ENCODE data around the gene AP5Z1.
"Not testable (repeated sequence)": the region's sequence is repeated elsewhere in the genome, so short reads cannot be mapped to it uniquely, and the experiment has no call there.

Gene AP5Z1

DNA sequence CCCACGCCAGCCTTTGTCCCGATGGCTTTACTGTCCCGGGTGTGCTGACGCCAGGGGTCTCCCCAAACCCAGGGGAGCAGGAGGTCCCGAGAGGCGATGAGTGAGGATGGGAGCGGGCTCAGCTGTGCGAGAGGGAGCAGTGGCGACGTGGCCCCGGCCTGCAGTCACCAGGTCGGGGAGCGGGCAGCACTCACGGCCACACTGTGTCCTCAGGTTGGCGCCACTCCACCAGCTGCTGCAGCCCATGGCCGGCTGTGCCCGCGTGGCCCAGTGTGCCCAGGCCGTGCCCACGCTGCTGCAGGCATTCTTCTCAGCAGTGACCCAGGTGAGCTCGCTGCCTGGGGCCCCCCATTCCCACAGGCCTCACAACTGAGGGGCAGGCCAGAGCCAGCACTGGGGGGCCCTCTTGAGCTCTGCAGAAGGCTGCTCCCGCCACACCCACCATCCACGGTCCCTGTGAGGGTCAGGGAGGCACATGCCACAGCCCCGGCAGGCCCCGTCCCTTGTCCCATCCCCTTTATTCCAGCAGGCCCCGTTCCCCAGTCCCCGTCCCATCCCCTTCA is 13.3 kb downstream of the AP5Z1 start:
- no peak for DNase-seq (ENCODE audit: low read depth in 2 of 2)

DNA sequence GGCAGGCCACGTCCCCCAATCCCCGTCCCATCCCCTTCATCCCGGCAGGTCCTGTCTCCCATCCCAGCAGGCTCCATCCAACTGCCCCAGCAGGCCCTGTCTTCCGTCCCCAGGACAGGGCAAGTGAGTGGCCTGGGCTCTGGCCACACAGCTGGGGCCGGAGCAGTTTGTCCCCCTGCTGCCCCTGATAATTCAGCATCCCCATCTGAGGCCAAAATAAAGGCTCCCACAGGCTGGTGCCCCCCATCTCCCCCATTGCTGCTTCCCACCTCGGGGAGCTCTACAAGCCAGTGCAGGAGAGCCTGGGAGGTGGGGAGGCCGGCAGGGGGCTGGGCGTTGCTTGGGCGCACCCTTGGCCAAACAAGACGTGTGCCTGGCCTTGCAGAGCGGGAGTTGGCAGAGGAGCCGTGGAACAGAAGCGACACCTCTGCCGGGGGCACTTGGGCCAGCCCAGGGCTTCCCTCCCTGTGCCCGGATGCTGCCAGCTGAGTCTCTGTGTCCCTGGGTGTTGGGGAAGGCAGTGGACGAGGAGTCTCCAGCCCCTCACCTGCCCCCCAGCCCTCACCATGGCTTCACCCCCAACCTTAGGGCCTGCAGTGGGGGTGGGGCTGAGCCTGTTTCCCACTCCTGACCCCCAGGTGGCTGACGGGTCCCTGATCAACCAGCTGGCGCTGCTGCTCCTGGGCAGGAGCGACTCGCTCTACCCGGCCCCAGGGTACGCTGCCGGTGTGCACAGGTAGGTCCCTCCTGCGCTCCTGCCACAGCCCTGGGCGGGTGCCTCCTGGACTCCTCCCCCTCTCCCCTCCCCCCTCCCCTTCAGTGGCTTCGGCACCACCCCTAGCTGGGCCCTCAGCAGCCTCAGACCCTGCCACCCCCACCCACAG is 14.0 kb downstream of the AP5Z1 start:
- DNase-seq (ENCODE audit: low read depth in 2 of 2) = no peak

DNA sequence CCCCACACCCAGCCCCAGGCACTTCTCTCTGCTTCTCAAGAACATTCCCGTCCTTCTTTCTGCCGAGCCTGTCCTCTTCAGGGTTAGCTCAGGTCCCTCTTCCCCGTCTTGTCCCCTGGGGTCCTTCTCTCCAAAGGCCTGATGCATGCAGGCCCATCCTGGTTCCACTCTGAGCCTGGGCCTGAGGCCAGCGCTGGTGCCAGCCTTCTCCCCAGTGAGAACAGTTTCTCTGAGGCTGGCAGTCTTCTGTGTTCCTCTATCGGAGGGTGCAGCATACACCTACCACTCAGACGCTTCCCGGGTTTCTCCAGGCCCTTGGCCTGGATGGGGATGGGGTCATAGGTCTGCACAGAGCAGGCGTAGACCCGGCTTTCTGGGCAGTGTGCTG is 14.6 kb downstream of the AP5Z1 start:
- no peak for DNase-seq (ENCODE audit: low read depth in 2 of 2)

DNA sequence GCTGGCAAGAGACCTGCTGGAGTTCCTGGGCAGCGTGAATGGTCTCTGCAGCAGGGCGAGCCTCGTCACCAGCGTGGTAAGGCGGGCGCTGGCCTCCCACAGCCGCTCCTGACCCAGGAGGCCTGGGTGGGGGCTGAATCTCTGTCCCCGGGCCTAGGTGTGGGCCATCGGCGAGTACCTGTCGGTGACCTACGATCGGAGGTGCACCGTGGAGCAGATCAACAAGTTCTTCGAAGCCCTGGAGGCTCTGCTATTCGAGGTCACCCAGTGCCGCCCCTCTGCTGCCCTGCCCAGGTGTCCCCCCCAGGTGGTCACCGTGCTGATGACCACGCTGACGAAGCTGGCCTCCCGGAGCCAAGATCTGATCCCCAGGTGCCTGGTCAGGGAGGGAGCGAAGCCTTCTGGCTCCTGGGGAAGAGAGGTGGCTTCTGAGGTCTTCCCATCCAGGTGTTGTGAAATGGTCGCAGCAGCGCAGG is 15.1 kb downstream of the AP5Z1 start:
- no peak for DNase-seq (ENCODE audit: low read depth in 2 of 2)

DNA sequence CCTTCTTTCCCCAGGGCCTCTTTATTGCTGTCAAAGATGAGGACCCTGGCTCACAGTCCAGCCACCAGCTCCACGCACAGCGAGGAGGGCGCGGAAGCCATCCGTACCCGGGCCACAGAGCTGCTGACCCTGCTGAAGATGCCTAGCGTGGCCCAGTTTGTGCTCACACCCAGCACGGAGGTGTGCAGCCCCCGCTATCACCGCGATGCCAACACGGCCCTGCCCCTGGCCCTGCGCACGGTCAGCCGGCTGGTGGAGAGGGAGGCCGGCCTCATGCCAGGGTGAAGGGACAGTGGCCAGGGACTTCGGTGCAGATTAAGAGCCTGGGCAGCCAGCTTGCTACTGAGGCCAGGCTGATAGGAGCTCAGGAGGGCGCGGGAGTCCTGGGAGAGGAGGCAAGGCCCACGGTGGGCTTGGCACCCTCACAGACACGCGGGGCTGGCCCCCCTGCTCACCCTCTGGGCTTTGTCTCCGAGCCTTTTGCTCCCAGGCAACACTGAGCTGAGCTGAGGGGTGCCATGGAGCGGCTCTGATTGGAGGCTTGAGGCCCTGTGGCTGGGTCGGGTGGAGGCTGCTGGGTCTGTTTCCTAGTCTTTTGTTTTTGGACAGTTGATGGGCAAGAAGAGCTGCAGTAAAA is 15.8 kb downstream of the AP5Z1 start:
- no peak for DNase-seq (ENCODE audit: low read depth in 2 of 2)

DNA sequence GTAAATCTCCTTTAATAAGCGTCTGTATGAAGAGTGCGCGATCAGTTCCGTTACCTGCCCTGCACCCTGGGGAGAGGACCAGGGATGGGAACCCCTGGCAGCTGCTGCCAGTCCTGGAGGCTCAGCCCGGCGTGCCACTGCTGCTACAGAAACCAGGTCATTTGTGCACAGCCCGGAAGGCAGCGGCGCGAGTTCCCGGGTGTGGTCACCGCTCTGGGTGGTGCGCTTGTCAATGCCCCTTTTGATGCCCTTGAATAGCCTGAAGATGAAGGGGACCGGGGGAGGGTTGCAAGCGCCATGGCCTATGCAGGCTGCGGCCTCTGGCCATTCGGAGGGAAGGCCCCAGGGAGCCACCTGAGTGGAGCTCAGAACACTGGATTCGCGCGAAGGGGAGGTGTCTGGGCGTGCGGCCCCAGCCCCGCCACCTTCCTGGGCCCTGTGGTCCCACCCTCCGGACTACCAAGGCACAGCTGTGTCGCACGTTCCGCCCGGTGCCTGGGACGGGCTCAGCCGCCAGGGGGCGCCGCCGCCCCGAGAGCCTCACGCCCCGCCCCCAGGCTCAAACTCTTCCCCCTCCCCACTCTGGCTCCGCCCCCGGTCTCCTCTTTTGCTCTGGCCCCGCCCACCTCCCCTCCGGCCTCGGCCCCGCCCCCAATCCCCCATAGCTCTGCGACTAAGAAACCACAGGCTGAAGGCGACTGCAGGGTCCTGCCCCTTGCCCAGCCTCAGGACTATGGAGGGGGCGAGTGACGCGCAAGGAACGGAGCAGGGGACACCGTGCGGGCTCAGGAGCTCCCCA is 16.5 kb downstream of the AP5Z1 start:
- peak; percentile 66 to 70 for DNase-seq (ENCODE audit: low read depth in 2 of 2)

DNA sequence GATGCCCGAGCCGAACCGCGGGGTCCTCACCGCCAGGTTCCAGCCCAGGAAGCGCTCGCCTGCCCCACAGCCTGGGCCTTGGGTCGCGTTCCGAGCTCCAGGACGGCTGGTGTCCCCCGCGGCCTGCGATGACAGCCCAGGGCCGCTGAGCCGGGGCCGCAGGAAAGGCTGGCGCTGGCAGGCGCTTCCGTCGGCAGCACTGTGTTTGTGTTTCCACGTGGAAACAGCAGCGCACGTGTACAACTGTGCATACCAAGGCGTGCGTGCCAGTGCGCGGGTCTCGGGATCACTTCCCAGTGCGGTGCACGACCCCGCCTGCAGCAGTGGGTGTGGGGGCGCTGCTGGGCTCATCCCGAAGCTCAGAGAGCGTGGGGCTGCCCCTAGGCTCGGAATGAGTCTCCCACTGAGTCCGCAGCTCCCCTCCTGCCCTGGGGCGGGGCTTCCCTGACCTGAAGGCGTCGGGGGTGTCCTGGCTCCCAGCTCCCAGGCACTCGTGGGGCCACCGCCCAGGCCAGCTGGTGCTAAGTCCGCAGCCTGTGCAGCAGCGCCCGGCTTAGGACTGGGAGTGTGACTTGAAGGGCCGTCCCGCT is 17.2 kb downstream of the AP5Z1 start:
- DNase-seq (ENCODE audit: low read depth in 2 of 2) = no peak

DNA sequence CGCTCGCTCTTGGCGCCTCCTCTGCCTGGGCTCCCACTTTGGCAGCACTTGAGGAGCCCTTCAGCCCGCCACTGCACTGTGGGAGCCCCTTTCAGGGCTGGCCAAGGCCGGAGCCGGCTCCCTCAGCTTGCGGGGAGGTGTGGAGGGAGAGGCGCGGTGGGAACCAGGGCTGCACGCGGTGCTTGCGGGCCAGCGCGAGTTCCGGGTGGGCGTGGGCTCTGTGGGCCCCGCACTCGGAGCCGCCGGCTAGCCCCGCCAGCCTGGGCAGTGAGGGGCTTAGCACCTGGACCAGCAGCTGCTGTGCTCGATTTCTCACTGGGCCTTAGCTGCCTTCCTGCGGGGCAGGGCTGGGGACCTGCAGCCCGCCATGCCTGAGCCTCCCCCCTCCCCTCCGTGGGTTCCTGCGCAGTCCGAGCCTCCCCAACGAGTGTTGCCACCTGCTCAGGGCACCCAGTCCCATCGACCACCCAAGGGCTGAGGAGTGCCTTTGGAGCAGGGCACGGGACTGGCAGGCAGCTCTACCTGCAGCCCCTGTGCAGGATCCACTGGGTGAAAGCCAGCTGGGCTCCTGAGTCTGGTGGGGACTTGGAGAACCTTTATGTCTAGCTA is 18.1 kb downstream of the AP5Z1 start:
- DNase-seq (ENCODE audit: low read depth in 2 of 2) = not testable (repeated sequence)

DNA sequence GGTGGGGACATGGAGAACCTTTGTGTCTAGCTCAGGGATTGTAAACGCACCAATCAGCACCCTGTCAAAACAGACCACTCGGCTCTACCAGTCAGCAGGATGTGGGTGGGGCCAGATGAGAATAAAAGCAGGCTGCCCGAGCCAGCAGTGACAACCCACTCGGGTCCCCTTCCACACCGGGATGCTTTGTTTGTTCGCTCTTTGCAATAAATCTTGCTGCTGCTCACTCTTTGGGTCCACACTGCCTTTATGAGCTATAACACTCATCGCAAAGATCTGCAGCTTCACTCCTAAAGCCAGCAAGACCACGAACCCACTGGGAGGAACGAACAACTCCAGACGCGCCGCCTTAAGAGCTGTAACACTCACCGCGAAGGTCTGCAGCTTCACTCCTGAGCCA is 18.7 kb downstream of the AP5Z1 start:
- not testable (repeated sequence) for DNase-seq (ENCODE audit: low read depth in 2 of 2)

DNA sequence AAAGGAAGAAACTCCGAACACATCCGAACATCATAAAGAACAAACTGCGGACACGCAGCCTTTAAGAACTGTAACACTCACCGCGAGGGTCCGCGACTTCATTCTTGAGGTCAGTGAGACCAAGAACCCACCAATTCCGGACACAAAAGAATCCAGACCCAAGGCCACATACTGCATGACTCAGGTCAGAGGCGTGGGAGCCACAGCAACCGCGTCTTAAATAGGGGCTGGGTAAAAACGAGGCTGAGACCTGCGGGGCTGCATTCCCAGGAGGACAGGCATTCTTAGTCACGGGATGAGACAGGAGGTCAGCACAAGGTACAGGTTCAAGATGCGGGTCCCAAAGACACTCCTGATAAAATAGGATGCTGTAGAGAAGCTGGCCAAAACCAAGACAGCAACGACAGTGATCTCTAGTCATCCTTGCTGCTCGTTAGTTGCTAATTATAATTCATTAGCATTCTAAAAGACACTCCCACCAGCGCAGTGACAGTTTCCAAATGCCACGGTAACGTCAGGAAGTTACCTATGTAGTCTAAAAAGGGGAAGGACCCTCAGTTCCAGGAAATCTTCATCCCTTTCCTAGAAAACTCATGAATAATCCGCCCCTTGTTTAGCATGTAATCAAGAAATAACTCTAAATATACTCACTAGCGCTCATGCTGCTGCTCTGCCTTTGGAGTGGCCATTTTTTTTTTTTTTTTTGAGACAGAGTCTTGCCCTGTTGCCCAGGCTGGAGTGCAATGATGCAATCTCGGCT is 19.3 kb downstream of the AP5Z1 start:
- DNase-seq (ENCODE audit: low read depth in 2 of 2) = no peak

DNA sequence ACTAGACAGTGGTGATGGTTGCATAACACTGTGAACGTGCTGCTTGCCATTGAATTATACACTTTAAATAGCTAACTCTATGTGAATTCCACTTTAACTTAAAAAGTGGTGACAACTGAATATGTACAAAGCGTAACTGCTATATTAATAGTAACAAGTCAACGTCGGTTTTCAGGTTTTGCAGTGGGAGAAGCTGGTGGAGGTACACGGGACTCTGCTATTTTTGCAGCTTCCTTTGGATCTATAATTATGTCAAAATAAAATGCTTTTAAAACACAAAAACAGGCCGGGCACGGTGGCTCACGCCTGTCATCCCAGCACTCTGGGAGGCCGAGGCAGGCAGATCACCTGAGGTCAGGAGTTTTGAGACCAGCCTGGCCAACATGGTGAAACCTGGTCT is 21.0 kb downstream of the AP5Z1 start:
- DNase-seq (ENCODE audit: low read depth in 2 of 2) = no peak

DNA sequence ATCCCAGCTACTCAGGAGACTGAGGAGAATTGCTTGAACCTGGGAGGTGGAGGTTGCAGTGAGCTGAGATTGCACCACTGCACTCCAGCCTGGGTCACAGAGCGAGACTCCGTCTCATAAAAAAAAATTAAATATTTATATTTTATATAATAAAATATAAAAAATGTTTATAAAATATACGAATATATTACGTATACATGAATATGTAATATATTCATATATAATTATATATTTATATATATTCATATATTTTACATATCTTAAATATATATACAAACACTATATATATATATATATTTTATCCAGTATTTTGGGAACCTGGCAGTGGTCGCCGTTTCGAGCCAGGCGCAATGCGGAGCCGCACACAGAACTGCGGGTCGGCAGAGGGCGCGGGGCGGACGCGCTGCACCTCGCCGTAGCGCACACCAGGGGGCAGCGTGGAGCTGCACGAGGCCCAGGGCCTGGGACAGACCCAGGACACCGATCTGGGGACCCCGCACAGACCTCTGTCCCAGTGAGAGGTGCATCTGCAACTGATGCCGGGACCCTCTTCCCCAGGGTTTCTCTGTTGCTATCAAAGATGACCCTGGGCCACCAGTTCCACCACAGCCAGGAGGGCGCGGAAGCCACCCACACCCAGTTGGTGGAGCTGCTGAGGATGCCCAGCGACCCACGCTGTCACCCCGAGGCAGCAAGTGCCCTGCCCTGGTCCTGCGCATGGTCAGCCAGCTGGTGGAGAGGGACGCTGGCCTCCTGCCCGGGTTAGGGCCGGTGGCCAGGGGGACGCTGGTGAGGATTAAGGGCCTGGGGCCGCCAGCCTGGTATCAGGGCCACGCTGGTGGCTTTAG is 22.7 kb downstream of the AP5Z1 start:
- peak; percentile 34 to 63 for DNase-seq (ENCODE audit: low read depth in 2 of 2)

DNA sequence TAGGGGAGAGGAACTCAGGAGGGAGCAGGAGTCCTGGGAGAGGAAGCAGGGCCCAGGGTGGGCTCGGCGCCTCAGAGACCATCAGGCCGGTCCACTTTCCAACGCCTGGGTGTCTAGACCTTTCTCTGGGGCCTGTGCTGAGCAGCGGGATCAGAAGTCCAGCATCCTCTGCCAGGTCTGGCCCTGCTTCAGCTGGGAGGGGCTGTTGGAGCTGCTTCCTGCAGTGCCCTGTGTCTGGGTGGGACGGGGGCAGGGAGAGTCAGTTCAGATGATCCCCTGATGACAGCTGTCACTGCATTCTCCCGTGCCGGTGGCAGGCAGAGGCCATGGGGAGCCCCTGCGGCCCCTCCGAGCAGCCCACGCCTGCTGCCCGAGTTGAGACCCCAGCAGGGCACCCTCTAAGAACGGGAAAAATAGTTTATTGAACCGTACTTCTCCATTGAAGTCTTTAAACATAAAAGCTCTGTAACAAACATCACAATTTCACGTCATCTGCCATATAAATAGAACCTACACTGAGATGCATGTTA is 23.3 kb downstream of the AP5Z1 start:
- DNase-seq (ENCODE audit: low read depth in 2 of 2) = no peak

DNA sequence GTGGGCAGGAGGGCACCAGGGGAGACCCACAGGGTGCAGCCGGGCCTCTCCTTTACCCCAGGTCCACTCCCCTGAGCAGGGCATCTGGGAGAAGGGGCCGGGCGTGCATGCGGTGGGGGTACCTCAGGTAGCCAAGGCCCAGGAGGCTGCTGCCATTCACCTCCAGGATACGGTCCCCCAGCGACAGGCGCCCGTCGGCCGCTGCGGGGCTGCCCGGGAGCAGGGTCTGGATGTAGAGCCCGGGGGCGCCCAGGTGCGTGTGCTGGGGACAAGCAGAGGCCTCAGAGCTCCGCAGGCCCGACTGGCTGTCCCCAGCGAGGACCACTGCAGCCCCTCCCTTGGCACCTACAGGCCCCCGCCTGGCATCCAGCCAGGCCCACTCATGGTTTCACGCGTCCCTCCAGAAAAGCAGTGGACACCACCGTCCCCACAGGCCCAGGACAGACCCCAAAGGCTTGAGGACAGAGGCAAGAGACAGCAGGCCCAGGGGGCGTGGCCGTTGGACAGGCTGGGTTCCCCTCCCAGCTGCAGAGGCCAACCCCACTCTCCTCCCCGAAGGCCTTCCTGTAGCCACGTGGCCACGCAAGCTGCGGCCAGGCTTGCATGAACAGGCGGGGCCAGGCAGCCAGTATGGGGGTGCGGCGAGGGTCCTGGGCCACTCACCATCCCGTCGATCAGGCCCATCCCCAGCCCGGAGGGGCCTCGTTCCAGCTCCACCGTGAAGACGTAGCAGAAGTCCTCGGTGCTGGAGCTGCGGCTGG is 24.3 kb downstream of the AP5Z1 start:
- no peak for DNase-seq (ENCODE audit: low read depth in 2 of 2)

DNA sequence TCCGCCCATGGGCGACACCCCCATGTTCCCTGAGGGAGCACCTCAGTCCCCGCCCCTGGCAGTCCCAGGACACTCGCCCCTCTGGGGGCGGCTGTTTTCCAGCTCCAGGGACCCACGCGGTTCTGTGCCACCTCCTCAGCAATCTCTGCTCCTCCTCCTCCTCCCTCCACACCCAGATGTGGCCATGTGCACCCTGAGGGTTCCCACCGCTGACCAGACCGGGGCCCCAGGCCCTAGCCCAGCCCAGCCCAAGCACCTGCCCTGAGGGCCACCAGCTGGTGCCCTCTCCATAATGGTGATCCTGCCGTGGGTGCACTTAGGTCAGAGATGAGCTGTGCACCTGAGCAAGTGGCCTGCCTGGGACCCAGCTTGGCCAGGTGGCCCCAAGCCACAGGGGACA is 25.1 kb downstream of the AP5Z1 start:
- DNase-seq (ENCODE audit: low read depth in 2 of 2) = no peak

DNA sequence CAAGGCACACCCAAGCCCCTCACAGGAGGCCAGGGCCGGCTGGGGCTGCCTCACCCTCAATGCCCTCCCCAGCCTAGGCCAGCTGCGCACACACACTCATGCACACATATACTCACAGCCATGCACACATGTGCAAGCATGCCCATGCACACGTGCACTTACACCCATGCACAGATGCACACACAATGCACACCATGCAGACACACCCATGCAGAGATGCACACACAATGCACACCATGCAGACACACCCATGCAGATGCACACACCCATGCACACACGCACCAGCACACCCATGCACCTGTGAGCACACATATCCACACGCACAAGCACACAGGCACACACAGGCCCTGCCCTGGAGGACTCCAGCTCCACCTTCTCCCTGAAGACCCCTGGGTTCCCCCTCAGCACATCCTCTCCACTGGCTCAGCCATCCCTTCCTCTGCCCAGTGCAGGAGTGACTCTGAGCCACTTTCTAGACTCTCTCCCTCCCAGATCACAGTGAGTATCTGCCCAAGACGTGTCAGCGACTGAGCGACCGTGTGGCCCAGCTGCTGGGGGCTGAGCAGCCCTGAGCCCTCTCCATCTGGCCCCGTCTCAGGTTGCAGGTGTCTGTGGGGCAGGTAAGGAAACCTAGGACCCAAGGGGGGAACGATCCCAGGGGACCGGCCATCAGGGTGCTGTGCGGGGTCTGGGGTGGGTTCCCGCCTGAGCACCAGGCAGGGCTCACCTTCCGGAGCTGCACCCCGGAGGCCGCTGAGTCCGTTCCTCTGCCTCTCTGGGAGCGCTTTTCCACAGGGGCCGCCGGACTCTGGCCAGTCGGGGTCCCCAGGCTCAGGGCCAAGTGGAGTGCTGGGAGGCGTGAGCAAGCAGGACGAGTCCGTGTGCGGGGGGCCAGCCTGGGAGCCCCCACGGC is 25.8 kb downstream of the AP5Z1 start:
- no peak for DNase-seq (ENCODE audit: low read depth in 2 of 2)

DNA sequence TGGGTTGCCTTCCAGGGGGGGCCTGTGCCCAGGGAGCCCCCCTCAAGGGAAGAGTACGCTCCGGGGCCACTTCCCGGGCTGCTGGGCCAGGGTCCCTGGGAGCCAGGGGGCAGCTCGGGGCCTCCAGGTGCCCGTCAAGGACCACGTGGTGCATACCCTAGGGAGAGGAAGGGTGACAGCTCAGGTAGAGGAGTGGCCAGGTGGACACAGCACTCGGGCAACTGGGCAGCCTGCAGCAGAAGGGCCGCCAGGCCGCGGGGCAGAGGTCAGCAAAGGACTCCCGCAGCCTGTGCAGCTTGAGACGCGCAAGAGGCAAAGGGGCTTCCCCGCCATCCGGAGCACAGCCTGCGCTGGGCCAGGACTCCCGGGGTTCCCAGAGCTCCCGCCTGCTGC is 26.4 kb downstream of the AP5Z1 start:
- no peak for DNase-seq (ENCODE audit: low read depth in 2 of 2)

All from stimulated activated CD4-positive, alpha-beta T cell treated with anti-CD3 and anti-CD28 coated beads, Interleukin-12 subunit alpha, Interleukin-12 subunit beta, amount 100 ng/mL, for 24 hours (primary cell).